ENCODE data around the gene PRODH2.

DNA sequence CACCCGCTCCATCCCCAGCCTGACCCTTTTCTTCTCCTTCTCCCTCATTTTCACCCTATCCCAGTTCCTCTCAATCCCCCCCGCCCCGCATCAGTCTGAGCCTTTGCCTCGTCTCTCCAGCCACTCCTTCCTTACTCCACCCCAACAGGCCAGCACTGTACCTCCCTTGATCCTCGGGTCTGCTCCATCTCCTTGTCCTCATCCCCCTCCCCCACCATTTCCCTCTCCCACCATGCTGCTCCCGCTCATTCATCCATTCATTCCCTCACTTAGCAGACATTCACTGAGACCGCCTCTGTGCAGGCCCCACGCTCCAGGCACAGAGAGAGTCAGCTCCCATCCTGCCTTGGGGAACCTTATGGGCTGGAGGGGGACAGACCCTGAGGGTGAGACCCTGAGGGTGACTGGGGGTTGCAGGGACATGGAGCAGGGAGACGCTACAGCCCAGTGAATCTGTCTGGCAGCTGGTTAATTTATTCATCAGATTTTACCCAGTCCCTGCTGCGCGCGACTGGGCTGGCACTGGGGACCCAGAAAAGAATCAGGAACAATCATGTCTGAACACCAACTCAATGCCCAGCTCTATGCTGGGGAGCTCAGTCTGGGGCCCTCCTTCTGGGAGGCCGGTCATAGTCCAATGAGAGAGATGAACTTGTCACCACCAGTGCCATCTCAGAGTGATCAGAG lies 36.4 kb downstream of the PRODH2 start:
- TF ChIP-seq, protein P1, sequence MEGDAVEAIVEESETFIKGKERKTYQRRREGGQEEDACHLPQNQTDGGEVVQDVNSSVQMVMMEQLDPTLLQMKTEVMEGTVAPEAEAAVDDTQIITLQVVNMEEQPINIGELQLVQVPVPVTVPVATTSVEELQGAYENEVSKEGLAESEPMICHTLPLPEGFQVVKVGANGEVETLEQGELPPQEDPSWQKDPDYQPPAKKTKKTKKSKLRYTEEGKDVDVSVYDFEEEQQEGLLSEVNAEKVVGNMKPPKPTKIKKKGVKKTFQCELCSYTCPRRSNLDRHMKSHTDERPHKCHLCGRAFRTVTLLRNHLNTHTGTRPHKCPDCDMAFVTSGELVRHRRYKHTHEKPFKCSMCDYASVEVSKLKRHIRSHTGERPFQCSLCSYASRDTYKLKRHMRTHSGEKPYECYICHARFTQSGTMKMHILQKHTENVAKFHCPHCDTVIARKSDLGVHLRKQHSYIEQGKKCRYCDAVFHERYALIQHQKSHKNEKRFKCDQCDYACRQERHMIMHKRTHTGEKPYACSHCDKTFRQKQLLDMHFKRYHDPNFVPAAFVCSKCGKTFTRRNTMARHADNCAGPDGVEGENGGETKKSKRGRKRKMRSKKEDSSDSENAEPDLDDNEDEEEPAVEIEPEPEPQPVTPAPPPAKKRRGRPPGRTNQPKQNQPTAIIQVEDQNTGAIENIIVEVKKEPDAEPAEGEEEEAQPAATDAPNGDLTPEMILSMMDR (conservative IDR thresholded peaks at IDR 0.05 in 1 of 2, IDR thresholded peaks at IDR 0.05 in 1 of 2; ENCODE audit: extremely low read depth in 1 of 2, insufficient read depth in 1 of 2, low read depth in 1 of 2, low read length in 2 of 2) = no peak
- TF ChIP-seq EZH2 (IDR thresholded peaks at IDR 0.05; ENCODE audit: borderline replicate concordance, low read length) = no peak
